PC-9 (cell line): ENCODE results near the gene ARHGAP26.

Experiments
- CTCF ChIP-seq: fragments of 200-600 bp; sonication (generic); conservative IDR thresholded peaks from 2 replicates; pipeline ENCODE4 v1.6.1; 2017; ENCODE audit warnings: mixed run types, antibody characterized with exemption, mild to moderate bottlenecking, moderate library complexity
- EZH2 ChIP-seq: fragments of 200-600 bp; sonication (generic); IDR thresholded peaks from 2 replicates; pipeline ENCODE4 v1.8.0; 2017; ENCODE audit warnings: antibody characterized with exemption, low read depth

- TF ChIP-seq CTCF (no peak), EZH2 (no peak)
Observed at GRCh38 chr5:143244000-143244736, 474.0 kb downstream of the ARHGAP26 start.
